Vagina (tissue), 2 donors: ENCODE results near the gene E2F1. TPM values are rescaled to one million over a fixed set of nuclear protein-coding genes. Genes with fewer than 3 reads are reported as not detected.
"Not testable (repeated sequence)": the region's sequence is repeated elsewhere in the genome, so short reads cannot be mapped to it uniquely, and the experiment has no call there.

Experiments
- DNase-seq, 2 donors: peaks; one replicate each; pipeline ENCODE4 v3.0.0-alpha.2; 2017; ENCODE audit errors: extremely low spot score in 2 of 2
- H3K27ac ChIP-seq: fragments of 200-600 bp; sonication (generic); one replicate; pipeline ENCODE4 v1.5.1; 2019
- H3K27me3 ChIP-seq: fragments of 200-600 bp; sonication (generic); one replicate; pipeline ENCODE4 v1.5.1; 2019
- H3K36me3 ChIP-seq, 2 donors: fragments of 200-600 bp; sonication (generic); one replicate each; pipeline ENCODE4 v1.5.1; 2017 to 2019
- H3K4me1 ChIP-seq: fragments of 200-600 bp; sonication (generic); one replicate; pipeline ENCODE4 v1.5.1; 2019
- H3K4me3 ChIP-seq, 2 donors: fragments of 200-600 bp; sonication (generic); 1 replicate in 1 of 2; 2 replicates in 1 of 2; pipeline ENCODE4 v1.5.1; 2016 to 2019
- H3K9me3 ChIP-seq: fragments of 200-600 bp; sonication (generic); one replicate; pipeline ENCODE4 v1.5.1; 2019
- CTCF ChIP-seq, 3 experiments: fragments of 450-650 bp in 2 of 3; fragments of 200-600 bp in 1 of 3; sonication (generic) in 1 of 3; IDR thresholded peaks; one replicate each; pipeline ENCODE4 v1.5.1; 2017 to 2019; ENCODE audit warnings: antibody characterized with exemption in 3 of 3, mild to moderate bottlenecking in 2 of 3, moderate library complexity in 2 of 3
- POLR2A ChIP-seq, 2 donors: fragments of 450-650 bp; IDR thresholded peaks; one replicate each; pipeline ENCODE4 v1.6.1; 2017; ENCODE audit warnings: antibody characterized with exemption in 2 of 2, mild to moderate bottlenecking in 2 of 2, moderate library complexity in 2 of 2
- POLR2AphosphoS5 ChIP-seq, 2 donors: sonication (generic); formaldehyde crosslinking; IDR thresholded peaks; one replicate each; pipeline ENCODE4 v1.9.0; 2017; ENCODE audit warnings: antibody characterized with exemption in 2 of 2, mild to moderate bottlenecking in 2 of 2, low read depth in 1 of 2; ENCODE audit not compliant: insufficient read depth in 1 of 2
- intact Hi-C: fragments of 100-400 bp; cut with DNase I; formaldehyde crosslinking; loops from one replicate; pipeline ENCODE4 v1.15.1; 2023
- total RNA-seq: library from RNA; depleted of rRNA; stranded (reverse); fragments of >200 nt; gene quantifications from one replicate; pipeline ENCODE4 v1.2.3, GENCODE V29; 2016

Gene E2F1
- total RNA-seq, 1 donor from 2014 or later: 0.49 TPM

- H3K9me3 ChIP-seq: no peaks in the 10 kb centered on the region
- H3K27me3 ChIP-seq: no peaks in the 10 kb centered on the region
- peaks cover 0 to 58% of the 10 kb centered on the region in 2 donors for H3K36me3 ChIP-seq
- no peaks in the 10 kb centered on the region for H3K4me1 ChIP-seq
- no peak overlapping the region for H3K27ac ChIP-seq
- intact Hi-C loops: no loop called here
- no peak overlapping the region for H3K4me3 ChIP-seq
- DNase-seq: no peak
- no peak for TF ChIP-seq POLR2A (IDR thresholded peaks at IDR 0.05)
- no peak for TF ChIP-seq CTCF (IDR thresholded peaks at IDR 0.05)
- TF ChIP-seq POLR2AphosphoS5 (IDR thresholded peaks at IDR 0.05; ENCODE audit: insufficient read depth in 1 of 2, low read depth in 1 of 2): no peak
These were observed 49.4 kb downstream of the E2F1 start for GRCh38 chr20:33636776-33637175.

GRCh38 chr20:33635341-33635740 is 50.8 kb downstream of the E2F1 start:
- no peak for DNase-seq
- peaks cover 0 to 55% of the 10 kb centered on the region in 2 donors for H3K36me3 ChIP-seq
- no peak for TF ChIP-seq CTCF (IDR thresholded peaks at IDR 0.05)
- TF ChIP-seq POLR2AphosphoS5 (IDR thresholded peaks at IDR 0.05; ENCODE audit: insufficient read depth in 1 of 2, low read depth in 1 of 2): no peak
- no peak for TF ChIP-seq POLR2A (IDR thresholded peaks at IDR 0.05)
- H3K27ac ChIP-seq: no peak overlapping the region
- H3K4me1 ChIP-seq: no peaks in the 10 kb centered on the region
- H3K9me3 ChIP-seq: no peaks in the 10 kb centered on the region
- no peak overlapping the region for H3K4me3 ChIP-seq
- no peaks in the 10 kb centered on the region for H3K27me3 ChIP-seq
- intact Hi-C loops: no loop called here

GRCh38 chr20:33631910-33632309 is 54.3 kb downstream of the E2F1 start:
- H3K36me3 ChIP-seq: peaks cover 0 to 62% of the 10 kb centered on the region in 2 donors
- H3K9me3 ChIP-seq, intact Hi-C loops, H3K27ac ChIP-seq, H3K27me3 ChIP-seq, DNase-seq, H3K4me1 ChIP-seq, H3K4me3 ChIP-seq: not testable (repeated sequence)

GRCh38 chr20:33630507-33630906 is 55.7 kb downstream of the E2F1 start:
- Histone ChIP-seq H3K4me3 (no peak overlapping the region), H3K27ac (no peak overlapping the region), H3K4me1 (no peaks in the 10 kb centered on the region), H3K9me3 (no peaks in the 10 kb centered on the region), H3K27me3 (no peaks in the 10 kb centered on the region), H3K36me3 (peaks cover 0 to 70% of the 10 kb centered on the region in 2 donors)
- intact Hi-C loops: no loop called here
- TF ChIP-seq POLR2AphosphoS5 (IDR thresholded peaks at IDR 0.05; ENCODE audit: insufficient read depth in 1 of 2, low read depth in 1 of 2) (no peak), CTCF (IDR thresholded peaks at IDR 0.05) (no peak), POLR2A (IDR thresholded peaks at IDR 0.05) (no peak)
- DNase-seq: no peak

GRCh38 chr20:33629979-33630378 is 56.2 kb downstream of the E2F1 start:
- Histone ChIP-seq H3K9me3 (no peaks in the 10 kb centered on the region), H3K27me3 (no peaks in the 10 kb centered on the region), H3K27ac (no peak overlapping the region), H3K4me3 (no peak overlapping the region), H3K4me1 (no peaks in the 10 kb centered on the region), H3K36me3 (peaks cover 0 to 70% of the 10 kb centered on the region in 2 donors)
- intact Hi-C loops: no loop called here
- no peak for DNase-seq
- TF ChIP-seq CTCF (IDR thresholded peaks at IDR 0.05) (no peak), POLR2AphosphoS5 (IDR thresholded peaks at IDR 0.05; ENCODE audit: insufficient read depth in 1 of 2, low read depth in 1 of 2) (no peak), POLR2A (IDR thresholded peaks at IDR 0.05) (no peak)

DNA sequence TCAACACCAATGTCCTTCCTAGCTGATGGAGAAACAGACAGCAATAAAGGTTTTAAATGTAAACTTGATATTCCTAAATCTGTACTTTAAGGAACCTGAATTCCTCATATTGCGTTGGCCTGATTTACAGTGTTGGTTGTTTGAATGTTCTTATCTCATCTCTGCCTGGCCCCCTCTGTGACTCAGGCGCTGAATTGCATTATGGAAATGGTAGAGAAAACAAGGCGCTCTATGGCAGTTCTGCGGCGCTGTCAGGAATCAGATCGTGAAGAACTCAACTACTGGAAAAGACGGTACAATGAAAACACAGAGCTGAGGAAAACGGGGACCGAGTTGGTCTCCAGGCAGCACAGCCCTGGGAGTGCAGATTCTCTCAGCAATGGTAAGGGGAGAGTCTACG is 56.7 kb downstream of the E2F1 start:
- Histone ChIP-seq H3K4me1 (no peaks in the 10 kb centered on the region), H3K9me3 (no peaks in the 10 kb centered on the region), H3K36me3 (peaks cover 0 to 67% of the 10 kb centered on the region in 2 donors), H3K27me3 (no peaks in the 10 kb centered on the region), H3K4me3 (no peak overlapping the region), H3K27ac (no peak overlapping the region)
- no peak for DNase-seq
- no peak for TF ChIP-seq CTCF (IDR thresholded peaks at IDR 0.05)
- TF ChIP-seq POLR2AphosphoS5 (IDR thresholded peaks at IDR 0.05; ENCODE audit: insufficient read depth in 1 of 2, low read depth in 1 of 2): no peak
- TF ChIP-seq POLR2A (IDR thresholded peaks at IDR 0.05): no peak
- intact Hi-C loops: no loop called here
